Activated CD4-positive, alpha-beta memory T cell treated with anti-CD3 and anti-CD28 coated beads for 36 hours (primary cell): ENCODE measurements around the gene RBM4. TPM values are rescaled to one million over a fixed set of nuclear protein-coding genes. Genes with fewer than 3 reads are reported as not detected.

Source experiments
- CTCF ChIA-PET: fragments of 350-600 bp; sonication (Branson Sonifier 250); formaldehyde crosslinking; loops from one replicate; lab custom pipeline; 2021; ENCODE audit warnings: antibody characterized with exemption, inconsistent platforms; lab: Charles Lee
- POLR2A ChIA-PET: fragments of 350-600 bp; sonication (Branson Sonifier 250); formaldehyde crosslinking; loops from one replicate; lab custom pipeline; 2021; ENCODE audit warnings: antibody characterized with exemption; lab: Charles Lee
- DNase-seq: peaks from one replicate; pipeline ENCODE4 v3.0.0-alpha.2; 2020
- H3K27ac Mint-ChIP-seq: one replicate; pipeline ENCODE4 v1.8.0; 2021; ENCODE audit warnings: mixed read lengths
- H3K27me3 Mint-ChIP-seq: one replicate; pipeline ENCODE4 v1.8.0; 2021; ENCODE audit warnings: mixed read lengths
- H3K36me3 Mint-ChIP-seq: one replicate; pipeline ENCODE4 v1.8.0; 2021; ENCODE audit warnings: mixed read lengths
- H3K4me1 Mint-ChIP-seq: one replicate; pipeline ENCODE4 v1.8.0; 2021; ENCODE audit warnings: low read depth, mixed read lengths
- H3K4me3 Mint-ChIP-seq: one replicate; pipeline ENCODE4 v1.8.0; 2021; ENCODE audit warnings: mild to moderate bottlenecking, mixed read lengths
- H3K9me3 Mint-ChIP-seq: one replicate; pipeline ENCODE4 v1.8.0; 2021; ENCODE audit warnings: mixed read lengths
- intact Hi-C: fragments of 100-400 bp; cut with micrococcal nuclease; formaldehyde crosslinking; loops from one replicate; pipeline ENCODE4 v1.15.1; 2023
- total RNA-seq, 2 experiments: library from RNA; stranded (reverse); gene quantifications; one replicate each; pipeline ENCODE4 v1.2.3, GENCODE V29; 2021

RBM4 gene
- total RNA-seq, 2 experiments from 2014 or later, result 87.0 to 94.0 TPM

DNA sequence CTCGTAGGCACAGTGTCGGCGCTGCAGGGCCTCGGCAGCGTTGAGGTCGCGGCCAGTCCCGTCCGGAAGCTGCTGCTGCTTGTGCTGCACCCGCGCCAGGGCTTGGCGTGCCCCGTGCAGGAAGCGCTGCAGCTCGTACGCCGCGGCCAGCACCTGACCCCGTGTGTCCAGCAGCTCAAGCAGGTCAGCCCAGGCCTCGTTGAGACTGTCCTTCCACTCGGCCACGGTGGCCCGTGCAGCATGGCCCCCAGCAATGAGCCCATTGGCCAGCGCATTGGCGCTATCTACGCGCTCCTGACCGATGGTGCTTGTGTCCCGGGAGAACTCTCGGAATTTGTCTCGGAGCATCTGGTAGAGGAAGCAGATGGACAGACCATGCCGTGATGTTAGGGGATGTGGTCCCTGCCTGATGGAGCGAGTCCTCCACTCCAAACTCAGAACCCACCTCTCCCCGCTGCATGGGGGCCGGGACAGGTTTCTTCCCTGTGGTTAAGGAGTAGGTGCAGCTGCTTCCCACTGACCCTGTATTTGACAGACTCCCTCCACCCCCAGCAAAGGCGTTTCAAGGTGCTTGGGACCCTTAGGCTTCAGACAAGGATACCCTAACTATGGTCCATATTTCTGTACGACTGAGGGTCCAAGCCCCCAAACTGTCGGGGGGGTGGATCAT lies 52.9 kb downstream of the RBM4 start:
- Mint-ChIP-seq H3K36me3 (no peaks in the 10 kb centered on the region), H3K27ac (no peak overlapping the region), H3K27me3 (no peaks in the 10 kb centered on the region), H3K9me3 (no peaks in the 10 kb centered on the region), H3K4me3 (no peak overlapping the region), H3K4me1 (no peaks in the 10 kb centered on the region)
- CTCF ChIA-PET, result interaction anchor here (3.1 kb wide), 1 partner anchor 143 kb away, joined by 30 read pairs; no protein-coding TSS in a partner anchor
- DNase-seq, result no peak
- POLR2A ChIA-PET, result no interaction called here
- intact Hi-C loops, result no loop called here

DNA sequence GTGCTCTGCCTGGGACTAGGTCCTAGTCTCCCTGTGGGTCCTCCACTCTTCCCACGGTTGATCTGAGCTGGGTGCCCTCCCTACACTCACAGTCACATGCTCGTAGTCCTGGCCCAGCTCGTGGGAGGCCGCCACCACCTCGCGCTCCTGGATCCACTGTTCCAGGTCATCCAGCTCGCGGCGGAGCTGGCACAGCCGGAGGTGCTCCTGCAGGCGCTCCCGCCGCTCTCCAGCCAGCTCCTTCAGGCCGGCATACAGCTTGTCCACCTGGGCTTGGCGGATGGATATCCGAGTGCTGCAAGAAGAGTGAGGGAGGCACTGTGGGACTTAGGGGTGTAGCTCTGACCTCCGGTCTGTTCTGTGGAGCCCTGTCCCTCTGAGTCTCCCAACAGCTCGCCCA lies 53.9 kb downstream of the RBM4 start:
- intact Hi-C loops, result no loop called here
- DNase-seq, result no peak
- H3K27ac Mint-ChIP-seq, result no peak overlapping the region
- H3K27me3 Mint-ChIP-seq, result no peaks in the 10 kb centered on the region
- H3K4me3 Mint-ChIP-seq, result no peak overlapping the region
- ChIA-PET CTCF (interaction anchor here (1.4 to 3.1 kb wide), 2 partner anchors 14 to 142 kb away, joined by 4 to 30 read pairs; no protein-coding TSS in a partner anchor), POLR2A (no interaction called here)
- no peaks in the 10 kb centered on the region for H3K4me1 Mint-ChIP-seq
- no peaks in the 10 kb centered on the region for H3K9me3 Mint-ChIP-seq
- no peaks in the 10 kb centered on the region for H3K36me3 Mint-ChIP-seq

DNA sequence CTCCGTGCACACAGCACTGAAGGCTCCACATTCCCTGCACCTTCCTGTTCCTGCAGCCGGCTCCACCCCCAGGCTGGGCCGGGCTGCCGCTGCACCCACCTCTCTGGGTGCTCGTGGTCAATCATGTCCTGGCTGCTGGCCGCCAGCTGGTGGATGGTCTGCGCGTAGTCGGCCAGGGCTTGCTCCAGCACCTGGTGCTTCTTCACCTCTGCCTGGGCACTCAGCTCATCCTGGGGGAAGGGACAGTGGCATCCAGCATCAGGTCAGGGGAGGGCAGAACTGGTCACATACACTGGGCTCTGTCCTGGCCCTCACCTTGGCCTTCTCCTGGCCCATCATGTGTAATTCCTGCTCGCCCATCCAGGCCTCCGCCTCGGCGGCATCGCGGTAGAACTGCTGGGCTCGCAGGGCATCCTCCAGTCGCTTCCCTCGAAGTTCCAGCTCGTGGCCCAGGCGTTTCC lies 54.4 kb downstream of the RBM4 start:
- Mint-ChIP-seq H3K4me3 (no peak overlapping the region), H3K27me3 (no peaks in the 10 kb centered on the region), H3K9me3 (no peaks in the 10 kb centered on the region), H3K4me1 (no peaks in the 10 kb centered on the region), H3K27ac (no peak overlapping the region), H3K36me3 (no peaks in the 10 kb centered on the region)
- DNase-seq, result no peak
- POLR2A ChIA-PET, result no interaction called here
- CTCF ChIA-PET, result interaction anchor here (1.4 to 3.1 kb wide), 2 partner anchors 14 to 142 kb away, joined by 4 to 30 read pairs; no protein-coding TSS in a partner anchor
- intact Hi-C loops, result no loop called here

DNA sequence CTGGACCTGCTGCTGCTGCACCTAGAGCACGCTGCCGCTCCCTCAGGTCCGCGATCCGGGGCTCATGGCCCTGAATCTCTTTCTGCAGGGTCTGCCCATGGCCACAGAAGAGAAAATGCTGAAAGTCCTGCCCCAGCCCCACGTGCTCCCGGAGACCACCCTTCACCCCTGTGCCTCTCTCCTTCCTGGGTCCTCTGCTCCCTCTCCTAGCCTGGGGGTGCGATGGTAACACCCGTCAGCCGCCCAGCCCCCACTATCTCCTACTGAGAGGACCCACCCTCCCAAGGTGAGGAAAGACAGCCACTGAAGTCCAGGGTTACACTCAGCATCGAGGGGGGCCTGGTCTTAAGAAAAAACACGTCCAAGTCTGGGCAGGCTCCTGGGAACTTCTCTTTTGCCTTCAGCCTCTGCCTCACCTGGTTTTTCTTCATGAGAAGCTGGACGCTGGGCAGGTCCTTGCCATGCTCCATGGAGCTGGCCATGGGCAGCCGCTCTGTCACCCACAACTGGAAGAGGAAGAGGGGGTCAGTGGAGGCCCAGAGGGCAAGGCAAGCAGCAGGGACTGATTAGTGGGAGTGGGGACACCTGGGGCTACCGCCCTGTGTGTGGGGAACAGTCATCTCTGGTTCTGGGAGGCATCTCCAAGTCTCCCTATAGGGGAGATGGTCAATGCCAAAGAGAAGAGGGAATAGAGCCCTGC lies 55.0 kb downstream of the RBM4 start:
- Mint-ChIP-seq H3K4me1 (no peaks in the 10 kb centered on the region), H3K27me3 (no peaks in the 10 kb centered on the region), H3K4me3 (no peak overlapping the region), H3K9me3 (no peaks in the 10 kb centered on the region), H3K27ac (no peak overlapping the region), H3K36me3 (no peaks in the 10 kb centered on the region)
- POLR2A ChIA-PET, result no interaction called here
- CTCF ChIA-PET, result interaction anchor here (0.7 to 3.5 kb wide), 7 partner anchors 15 to 188 kb away, joined by 3 to 30 read pairs (median 4); no protein-coding TSS in a partner anchor
- intact Hi-C loops, result loop anchor here (1.0 to 2.0 kb wide), 3 partner anchors 141 to 379 kb away; no protein-coding TSS in a partner anchor
- no peak for DNase-seq

DNA sequence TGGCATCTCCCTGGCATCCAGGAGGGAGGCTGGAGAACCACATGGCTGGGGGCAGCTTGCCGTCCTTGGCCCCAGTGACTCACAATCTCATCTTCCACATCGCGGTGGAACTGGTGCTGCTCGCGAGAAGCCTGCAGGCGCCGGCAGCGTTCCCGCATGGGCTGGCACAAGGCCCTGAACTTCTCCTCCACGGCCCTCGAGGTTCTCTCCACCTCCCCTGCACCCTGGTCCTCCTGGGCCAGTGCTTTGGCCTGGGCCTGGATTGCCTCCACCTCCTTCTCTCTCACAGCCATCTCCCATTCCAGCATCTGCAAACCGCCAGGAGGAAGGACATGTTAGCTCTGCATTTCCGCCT lies 55.5 kb downstream of the RBM4 start:
- Mint-ChIP-seq H3K9me3 (no peaks in the 10 kb centered on the region), H3K27ac (no peak overlapping the region), H3K4me3 (no peak overlapping the region), H3K27me3 (no peaks in the 10 kb centered on the region), H3K4me1 (no peaks in the 10 kb centered on the region), H3K36me3 (no peaks in the 10 kb centered on the region)
- ChIA-PET CTCF (interaction anchor here (0.7 to 3.5 kb wide), 6 partner anchors 103 to 187 kb away, joined by 3 to 30 read pairs (median 4); no protein-coding TSS in a partner anchor), POLR2A (no interaction called here)
- no peak for DNase-seq
- intact Hi-C loops, result loop anchor here (1.0 to 2.0 kb wide), 3 partner anchors 140 to 379 kb away; no protein-coding TSS in a partner anchor

DNA sequence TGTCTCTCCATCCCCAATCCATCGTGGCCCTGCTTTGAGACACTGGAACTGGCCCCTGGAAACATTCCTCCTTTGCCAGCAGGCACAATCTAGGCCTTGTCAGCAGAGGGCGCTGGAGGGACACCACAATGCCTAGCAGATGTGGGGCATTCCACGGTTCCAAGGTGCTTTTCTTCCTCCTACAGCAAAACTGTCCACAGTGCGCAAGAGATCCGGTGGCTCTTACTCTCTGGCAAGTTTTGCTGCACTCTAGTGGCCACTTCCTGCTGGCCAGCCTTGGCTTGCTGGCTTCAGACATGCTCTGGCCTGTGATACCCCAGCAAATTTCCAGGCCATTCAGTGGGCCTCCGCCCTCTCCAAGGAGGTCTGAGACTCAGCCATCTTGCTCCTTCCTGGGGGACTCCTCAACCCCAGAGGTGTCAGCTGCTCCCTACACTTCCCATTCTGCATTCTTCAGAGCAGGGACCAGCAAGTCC lies 56.3 kb downstream of the RBM4 start:
- CTCF ChIA-PET, result interaction anchor here (0.6 to 3.9 kb wide), 13 partner anchors 10 to 281 kb away, joined by 3 to 57 read pairs (median 3); partner anchors contain the start of genes BBS1 and RBM4B
- H3K4me1 Mint-ChIP-seq, result no peaks in the 10 kb centered on the region
- no peaks in the 10 kb centered on the region for H3K27me3 Mint-ChIP-seq
- H3K4me3 Mint-ChIP-seq, result no peak overlapping the region
- H3K27ac Mint-ChIP-seq, result no peak overlapping the region
- POLR2A ChIA-PET, result no interaction called here
- peak; percentile 91 for DNase-seq
- intact Hi-C loops, result loop anchor here (1.0 to 2.0 kb wide), 3 partner anchors 140 to 378 kb away; no protein-coding TSS in a partner anchor
- H3K9me3 Mint-ChIP-seq, result no peaks in the 10 kb centered on the region
- H3K36me3 Mint-ChIP-seq, result no peaks in the 10 kb centered on the region

Other genes with a start within 250 kb of the RBM4 start
- gene NPAS4, start 217.7 kb upstream of the RBM4 start, total RNA-seq, result not detected
- gene MRPL11, start 199.9 kb upstream of the RBM4 start, total RNA-seq, result 100 to 1,000 TPM; 104 to 106 TPM
- gene PELI3, start 171.8 kb upstream of the RBM4 start, total RNA-seq, result 1 to 10 TPM; 7.0 to 8.5 TPM
- 10 to 100 TPM; 76.1 to 89.7 TPM for gene DPP3, start 158.3 kb upstream of the RBM4 start, total RNA-seq
- 10 to 100 TPM; 11.1 to 13.2 TPM for gene BBS1, start 128.1 kb upstream of the RBM4 start, total RNA-seq
- gene ZDHHC24, start 92.7 kb upstream of the RBM4 start, total RNA-seq, result 10 to 100 TPM; 13.5 to 14.9 TPM
- gene ACTN3, start 91.8 kb upstream of the RBM4 start, total RNA-seq, result under 1 TPM; 0.15 to 0.24 TPM
- 1 to 10 TPM; 1.4 to 1.5 TPM for gene CTSF, start 70.1 kb upstream of the RBM4 start, total RNA-seq
- gene CCDC87, start 45.6 kb upstream of the RBM4 start, total RNA-seq, result under 1 TPM; 0.12 to 0.24 TPM
- 10 to 100 TPM; 24.2 to 26.9 TPM for gene CCS, start 45.5 kb upstream of the RBM4 start, total RNA-seq
- 100 to 1,000 TPM; 114 to 121 TPM for gene RBM14, start 22.1 kb upstream of the RBM4 start, total RNA-seq
- gene RBM4B, start 39.2 kb downstream of the RBM4 start, total RNA-seq, result 10 to 100 TPM; 10.9 to 11.7 TPM
- gene SPTBN2, start 90.5 kb downstream of the RBM4 start, total RNA-seq, result 1 to 10 TPM; 1.3 to 1.5 TPM
- 10 to 100 TPM; 22.5 to 24.4 TPM for gene RCE1, start 204.7 kb downstream of the RBM4 start, total RNA-seq
- gene LRFN4, start 218.4 kb downstream of the RBM4 start, total RNA-seq, result 10 to 100 TPM; 24.6 to 29.8 TPM